ENCODE results near the gene UFD1. TPM values are rescaled to one million over a fixed set of nuclear protein-coding genes. Genes with fewer than 3 reads are reported as not detected.

Gene UFD1
- total RNA-seq, 2 donors from 2014 or later = 22.7 to 33.8 TPM

- Histone ChIP-seq H3K27ac (no peak overlapping the region), H3K4me1 (no peaks in the 10 kb centered on the region), H3K36me3 (no peaks in the 10 kb centered on the region), H3K9me3 (no peaks in the 10 kb centered on the region), H3K27me3 (no peaks in the 10 kb centered on the region), H3K4me3 (no peak overlapping the region)
- no peak for TF ChIP-seq CTCF (IDR thresholded peaks at IDR 0.05)
- no peak for DNase-seq (ENCODE audit: low spot score)
These were observed 18.3 kb upstream of the UFD1 start for GRCh38 chr22:19497245-19497644.

- no peak for TF ChIP-seq CTCF (IDR thresholded peaks at IDR 0.05)
- Histone ChIP-seq H3K4me3 (no peak overlapping the region), H3K27ac (no peak overlapping the region), H3K36me3 (no peaks in the 10 kb centered on the region), H3K4me1 (no peaks in the 10 kb centered on the region), H3K9me3 (no peaks in the 10 kb centered on the region), H3K27me3 (no peaks in the 10 kb centered on the region)
- no peak for DNase-seq (ENCODE audit: low spot score)
These were observed 17.3 kb upstream of the UFD1 start for GRCh38 chr22:19496324-19496630.

- no peak overlapping the region for H3K4me3 ChIP-seq
- H3K36me3 ChIP-seq = no peaks in the 10 kb centered on the region
- H3K27me3 ChIP-seq = no peaks in the 10 kb centered on the region
- DNase-seq (ENCODE audit: low spot score) = no peak
- H3K9me3 ChIP-seq = no peaks in the 10 kb centered on the region
- TF ChIP-seq CTCF (IDR thresholded peaks at IDR 0.05) = peak in 1 of 2 donors; percentile 41
- no peaks in the 10 kb centered on the region for H3K4me1 ChIP-seq
- H3K27ac ChIP-seq = no peak overlapping the region
These were observed 16.8 kb upstream of the UFD1 start for GRCh38 chr22:19495562-19496323.

- no peaks in the 10 kb centered on the region for H3K27me3 ChIP-seq
- H3K4me1 ChIP-seq = no peaks in the 10 kb centered on the region
- no peaks in the 10 kb centered on the region for H3K36me3 ChIP-seq
- no peak overlapping the region for H3K27ac ChIP-seq
- TF ChIP-seq CTCF (IDR thresholded peaks at IDR 0.05) = no peak
- DNase-seq (ENCODE audit: low spot score) = no peak
- H3K9me3 ChIP-seq = no peaks in the 10 kb centered on the region
- H3K4me3 ChIP-seq = no peak overlapping the region
These were observed 15.7 kb upstream of the UFD1 start for GRCh38 chr22:19494676-19495173.

- Histone ChIP-seq H3K36me3 (no peaks in the 10 kb centered on the region), H3K27ac (no peak overlapping the region), H3K9me3 (no peaks in the 10 kb centered on the region), H3K27me3 (no peaks in the 10 kb centered on the region), H3K4me1 (no peaks in the 10 kb centered on the region), H3K4me3 (no peak overlapping the region)
- TF ChIP-seq CTCF (IDR thresholded peaks at IDR 0.05) = no peak
- no peak for DNase-seq (ENCODE audit: low spot score)
These were observed 15.1 kb upstream of the UFD1 start for GRCh38 chr22:19494001-19494560.

Measured in right atrium auricular region (tissue), 2 donors.